Activated T-helper 1 cell treated with Interleukin-2 at 50 U/mL for 16 hours (primary cell): Measurements from ENCODE around the gene BCAS1.

ENCODE experiments used
- DNase-seq: peaks from one replicate; pipeline ENCODE4 v3.0.0-alpha.2; 2020; ENCODE audit warnings: low read depth

Gene BCAS1

DNA sequence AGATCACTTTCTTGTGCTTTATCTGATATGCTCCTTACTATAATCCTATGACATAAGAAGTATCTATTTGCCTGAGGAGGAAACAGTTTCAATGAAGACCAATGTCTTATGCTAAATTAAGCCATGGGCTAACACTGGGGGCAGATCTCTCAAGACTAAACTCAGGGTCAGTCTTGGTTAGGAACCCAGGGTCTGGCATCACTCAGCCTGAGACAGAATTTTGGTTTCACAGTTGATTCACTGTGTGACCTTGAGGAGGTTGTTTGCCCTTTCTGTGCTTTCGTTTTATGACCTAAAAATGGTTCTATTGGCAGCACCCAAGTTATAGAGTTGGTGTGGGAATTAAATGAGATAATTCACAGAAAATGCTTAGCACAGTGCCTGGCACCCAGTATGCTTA lies 4.9 kb upstream of the BCAS1 start:
- no peak for DNase-seq

DNA sequence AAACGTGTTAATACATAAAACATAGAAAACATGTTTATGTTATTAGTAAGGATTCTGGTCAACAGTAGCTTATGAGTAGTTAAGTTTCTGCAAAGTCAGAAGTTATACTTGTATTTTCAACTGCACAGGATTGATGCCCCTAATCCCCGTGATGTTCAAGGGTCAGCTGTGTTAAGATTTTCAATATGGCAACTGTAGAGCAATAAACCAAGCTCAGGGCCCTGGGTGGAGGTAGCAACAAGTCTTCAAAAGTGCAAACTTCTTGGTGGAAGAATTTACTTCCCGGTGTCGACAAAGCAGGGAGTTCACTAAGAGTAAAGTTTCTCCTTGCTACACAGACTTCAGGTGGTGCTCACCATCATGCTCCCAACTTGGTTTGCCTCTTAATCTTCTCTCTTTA lies 4.1 kb upstream of the BCAS1 start:
- no peak for DNase-seq

DNA sequence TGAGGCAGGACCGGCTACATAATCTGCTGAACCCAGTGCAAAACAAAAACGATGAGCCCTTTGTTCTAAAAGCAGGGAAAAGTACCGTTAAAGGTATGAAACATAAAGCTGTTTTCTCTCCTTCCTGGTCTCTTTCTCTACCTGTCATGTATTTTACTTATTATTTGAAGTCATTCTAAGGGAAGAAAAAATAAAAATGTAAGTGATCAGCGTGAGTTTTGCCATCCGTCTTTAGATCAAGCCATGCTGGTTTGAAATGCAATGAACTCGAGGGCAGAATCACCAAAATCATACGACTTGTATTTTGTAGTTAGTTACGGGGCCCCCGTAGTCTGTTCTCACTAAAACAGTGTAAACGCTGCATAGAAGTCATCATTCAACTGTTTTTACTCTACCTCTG lies 2.9 kb upstream of the BCAS1 start:
- DNase-seq = no peak

DNA sequence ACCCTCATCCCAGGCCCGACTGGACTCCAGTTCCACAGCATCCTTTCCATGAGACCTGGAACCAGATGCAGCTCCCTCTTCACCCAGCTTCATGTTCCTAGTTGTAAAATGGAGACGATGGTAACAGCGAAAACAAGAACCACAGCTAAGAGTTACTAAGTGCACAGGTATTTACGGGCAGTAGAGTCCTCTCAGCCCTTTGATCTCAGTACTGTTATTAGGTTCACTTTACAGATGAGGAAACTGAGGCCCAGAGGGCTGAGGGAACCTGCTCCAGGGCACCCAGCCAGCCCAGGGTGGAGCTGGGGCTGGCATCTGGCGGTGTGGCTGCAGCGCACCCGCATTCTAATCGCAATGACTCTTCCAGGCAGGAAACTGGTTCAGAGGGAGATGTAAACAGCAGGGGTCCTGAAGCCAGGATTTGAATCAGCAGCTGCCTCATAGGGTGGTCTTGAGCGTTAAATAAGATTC lies 858 bp downstream of the BCAS1 start:
- DNase-seq = no peak

DNA sequence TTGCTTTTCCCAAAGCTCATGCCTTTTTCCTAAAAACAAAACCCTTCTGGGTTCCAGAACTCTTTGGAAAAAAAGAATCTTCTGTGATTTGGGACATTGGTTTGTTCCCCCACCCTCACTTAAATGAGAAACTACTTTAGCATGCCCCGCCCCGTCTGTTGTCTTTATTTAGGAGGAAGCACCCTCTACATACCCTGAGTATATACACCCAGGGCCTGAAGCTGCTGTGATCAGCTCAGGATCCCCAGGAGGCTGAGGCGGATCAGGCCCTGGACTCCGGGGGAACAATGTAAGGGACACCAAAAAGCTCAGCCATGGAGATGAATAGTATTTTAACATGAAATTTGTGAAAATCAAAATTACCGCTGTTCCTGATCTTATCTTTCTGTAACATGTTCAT lies 1.4 kb downstream of the BCAS1 start:
- DNase-seq = no peak

DNA sequence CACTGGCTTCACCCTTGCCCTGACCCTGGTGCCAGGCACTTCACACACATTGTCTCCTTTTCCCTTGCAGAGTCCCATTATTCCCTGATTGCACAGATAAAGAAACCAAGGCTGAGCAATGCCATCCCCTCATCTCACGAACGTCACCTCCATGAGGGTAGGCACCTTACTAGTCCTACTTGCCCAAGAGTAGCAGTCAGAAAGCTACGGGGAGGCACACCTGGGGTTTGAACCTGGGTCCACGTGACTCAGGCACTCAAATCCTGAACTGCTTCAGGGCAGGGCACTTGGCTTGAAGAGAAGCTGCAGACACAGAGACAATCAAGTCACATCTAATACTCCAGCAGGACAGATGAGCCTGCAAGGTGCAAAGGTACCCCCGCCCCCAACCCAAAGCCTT lies 1.9 kb downstream of the BCAS1 start:
- no peak for DNase-seq

DNA sequence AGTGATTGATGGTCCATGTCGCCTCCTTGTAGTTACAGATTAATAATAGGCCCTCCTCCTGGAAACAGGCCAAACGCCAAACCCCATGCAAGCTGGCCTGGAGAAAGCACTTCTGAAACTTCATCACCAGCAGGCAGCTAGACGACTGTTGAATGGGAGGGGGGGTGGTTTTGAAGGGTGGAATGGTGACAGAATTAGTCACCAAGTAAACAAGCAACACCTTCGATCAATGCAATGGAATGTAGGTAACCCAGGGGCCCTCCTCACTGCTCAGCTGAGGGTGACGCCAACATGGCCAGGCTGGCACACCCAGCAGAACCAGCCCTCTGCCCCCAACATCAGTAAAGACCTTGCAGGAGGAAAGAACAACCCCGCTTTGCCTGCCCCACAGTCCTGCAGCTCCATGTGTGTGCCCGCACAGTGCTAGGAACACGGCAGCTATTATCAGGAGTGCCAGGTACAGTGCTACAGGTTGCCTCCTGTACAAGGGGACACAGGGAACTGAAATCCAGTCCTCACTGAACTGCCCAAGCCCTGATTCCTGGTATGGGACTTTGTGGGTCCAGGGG lies 2.7 kb downstream of the BCAS1 start:
- DNase-seq = no peak

DNA sequence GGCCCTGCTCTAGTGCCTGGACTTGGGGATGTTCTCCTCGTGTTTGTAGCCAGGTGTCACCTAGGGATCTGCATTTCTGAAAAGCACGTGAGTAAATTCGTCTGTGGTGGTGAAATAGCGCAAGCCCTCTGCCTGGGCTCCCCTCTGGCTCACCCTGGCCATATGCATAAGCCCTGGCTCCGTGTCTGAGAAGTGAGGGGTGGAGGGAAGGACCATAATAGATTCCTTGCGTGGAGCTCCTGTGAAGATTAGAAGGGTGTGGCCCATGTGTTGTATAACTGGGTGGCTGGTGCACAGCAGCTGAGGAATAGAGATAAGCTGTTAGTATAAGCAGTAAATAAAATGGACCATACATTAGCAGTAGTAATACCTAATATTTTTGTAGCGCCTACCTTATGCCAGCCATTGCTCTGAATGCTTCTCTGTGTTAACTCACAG lies 4.8 kb downstream of the BCAS1 start:
- no peak for DNase-seq

DNA sequence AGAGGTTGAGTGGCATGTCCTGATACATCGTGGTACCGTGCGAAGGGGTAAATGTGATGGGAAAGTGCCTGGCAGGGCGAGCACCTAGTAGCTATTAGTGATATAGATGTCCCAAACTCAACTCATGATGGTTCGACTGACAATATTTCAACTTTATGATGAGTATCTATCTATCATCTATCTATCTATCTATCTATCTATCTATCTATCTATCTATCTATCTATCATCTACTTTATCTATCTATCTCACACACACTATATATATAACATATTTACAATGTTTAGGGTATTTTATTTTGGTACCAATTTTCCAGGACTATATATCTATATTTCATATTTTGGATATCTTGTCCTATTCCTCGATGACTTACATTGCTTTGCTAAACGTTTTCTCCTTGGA lies 5.5 kb downstream of the BCAS1 start:
- no peak for DNase-seq

DNA sequence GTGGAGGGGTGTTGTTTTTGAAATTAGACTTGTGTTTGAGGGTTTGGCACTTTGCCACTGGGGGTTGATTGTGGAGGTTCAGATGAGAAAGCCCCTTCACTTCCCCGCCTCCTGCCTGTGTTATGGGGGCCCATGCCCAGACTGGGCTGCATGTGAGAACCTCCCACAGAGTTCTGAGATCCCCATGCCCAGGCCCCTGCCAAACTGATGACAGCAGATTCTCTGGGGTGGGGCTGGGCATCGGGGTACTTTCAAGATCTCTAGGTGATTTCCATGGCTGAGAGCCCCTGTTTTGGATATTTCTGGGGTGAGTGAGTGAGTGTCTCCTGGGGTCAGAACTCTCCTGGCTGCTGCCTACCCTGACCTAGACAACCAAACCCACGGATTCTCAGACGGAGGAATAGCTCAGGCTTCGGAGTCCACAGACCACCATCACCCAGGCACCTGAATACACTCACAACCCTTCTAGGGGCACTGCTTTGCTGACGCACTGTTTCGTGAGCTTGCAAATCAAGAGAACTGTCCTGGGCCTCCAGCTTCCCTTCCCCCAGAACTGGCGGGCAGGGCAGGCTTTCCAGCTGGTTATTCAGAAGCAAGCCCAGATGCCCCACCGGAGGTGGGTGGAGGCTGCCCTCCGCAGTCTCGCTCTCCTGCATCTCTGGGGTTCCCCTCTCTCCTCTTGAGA lies 6.3 kb downstream of the BCAS1 start:
- DNase-seq = no peak

DNA sequence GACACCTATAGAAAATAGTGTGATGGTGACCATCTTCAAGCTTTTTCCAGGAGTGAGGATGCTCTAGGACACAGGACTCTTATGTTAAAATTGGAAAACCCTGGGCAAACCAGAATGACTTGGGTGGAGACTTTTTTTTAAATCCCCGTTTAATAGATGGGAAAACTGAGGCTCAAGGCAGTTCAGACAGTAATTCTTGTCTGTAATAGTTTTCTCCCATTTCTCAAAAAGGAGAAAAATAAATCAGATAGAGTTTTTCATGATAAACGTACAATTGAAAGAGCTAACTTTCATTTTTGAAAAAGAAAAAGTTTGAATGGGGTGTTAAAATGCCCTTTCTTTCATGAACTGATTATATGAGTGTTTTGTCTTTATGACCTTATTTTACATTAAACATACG lies 6.8 kb downstream of the BCAS1 start:
- DNase-seq = no peak

DNA sequence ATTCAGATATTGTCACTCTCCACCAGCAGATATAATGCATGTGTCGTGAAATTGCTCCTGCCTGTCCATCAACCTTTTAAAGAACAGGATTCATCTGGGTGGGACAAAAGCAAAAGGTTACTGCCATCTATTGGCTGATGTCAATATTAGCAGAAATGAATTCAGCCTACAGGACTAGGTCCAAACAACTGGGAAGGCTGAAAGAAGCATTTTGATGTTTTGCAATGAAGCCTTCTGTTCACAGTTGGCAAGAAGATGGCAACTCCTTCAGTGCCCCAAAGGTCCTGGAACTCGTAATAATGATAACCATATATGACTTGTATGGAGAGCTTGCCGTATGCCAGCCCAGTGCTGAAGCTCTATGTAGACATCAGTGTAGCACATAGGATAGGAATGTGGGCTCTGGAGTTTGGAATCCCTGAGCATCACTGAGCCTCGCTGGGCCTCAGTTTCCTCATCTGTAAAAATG lies 7.5 kb downstream of the BCAS1 start:
- no peak for DNase-seq

DNA sequence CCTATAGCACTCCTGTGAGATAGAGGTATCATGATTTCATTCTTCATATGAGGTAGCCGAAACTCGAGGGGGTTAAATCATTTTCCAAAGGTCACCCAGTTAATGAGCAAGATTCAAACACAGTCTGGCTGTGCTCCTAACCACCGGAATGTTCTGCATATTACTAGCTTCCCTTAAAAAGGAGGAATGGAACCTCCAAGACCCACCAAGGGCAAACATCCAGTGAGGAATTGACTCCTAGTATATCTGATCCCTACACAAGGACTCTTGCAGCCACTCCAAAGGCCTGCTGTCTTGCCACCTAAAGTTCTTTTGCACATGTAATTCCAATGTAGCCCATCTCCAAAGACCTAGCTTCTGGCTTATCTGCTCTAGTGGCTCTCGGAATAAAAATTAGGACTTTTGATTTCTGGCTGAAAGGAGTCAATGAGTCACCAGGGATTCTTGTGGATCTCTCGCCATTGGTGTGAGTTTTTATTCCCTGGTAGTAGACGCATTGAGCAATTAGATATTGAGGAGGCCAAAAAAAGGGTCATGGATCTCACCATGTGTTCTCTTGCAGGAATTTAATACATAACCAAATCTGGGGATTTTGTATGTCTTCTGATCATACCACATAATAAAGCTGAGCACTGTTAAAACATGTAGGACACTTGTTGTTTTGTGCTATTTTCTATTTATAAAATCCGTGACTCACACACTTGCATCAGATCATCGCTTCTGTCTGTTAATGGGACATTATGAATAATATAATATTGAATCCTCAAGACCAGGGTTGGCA lies 9.1 kb downstream of the BCAS1 start:
- DNase-seq = no peak

DNA sequence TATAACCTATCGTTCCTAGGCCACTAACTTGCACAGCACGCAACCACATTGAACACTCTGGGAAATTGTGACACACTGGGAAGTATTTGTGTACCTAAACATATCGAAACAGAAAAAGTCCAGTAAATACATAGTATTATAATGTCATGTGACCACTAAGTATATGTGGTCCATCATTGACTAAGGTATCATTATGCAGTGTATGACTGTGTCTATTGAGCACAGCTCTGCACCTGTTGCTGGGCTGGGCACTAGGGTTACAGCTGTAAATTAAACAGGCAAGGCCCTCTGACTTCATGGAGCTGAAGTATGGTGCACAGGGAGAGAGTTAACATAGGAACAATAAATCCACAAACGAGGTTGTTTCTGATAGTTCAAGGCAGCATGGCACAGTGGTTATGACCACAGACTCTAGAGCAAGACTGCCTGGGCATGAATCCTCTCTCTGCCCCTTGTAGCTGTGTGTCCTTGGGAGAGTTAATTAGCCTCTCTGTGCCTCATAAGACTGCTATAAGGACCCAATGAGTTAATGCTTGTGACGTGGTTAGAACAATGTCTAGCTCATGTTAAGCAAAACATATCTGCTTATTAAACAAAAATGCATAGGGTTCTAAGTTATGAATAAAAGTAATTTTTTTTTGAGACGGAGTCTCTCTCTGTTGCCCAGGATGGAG lies 10.6 kb downstream of the BCAS1 start:
- no peak for DNase-seq

DNA sequence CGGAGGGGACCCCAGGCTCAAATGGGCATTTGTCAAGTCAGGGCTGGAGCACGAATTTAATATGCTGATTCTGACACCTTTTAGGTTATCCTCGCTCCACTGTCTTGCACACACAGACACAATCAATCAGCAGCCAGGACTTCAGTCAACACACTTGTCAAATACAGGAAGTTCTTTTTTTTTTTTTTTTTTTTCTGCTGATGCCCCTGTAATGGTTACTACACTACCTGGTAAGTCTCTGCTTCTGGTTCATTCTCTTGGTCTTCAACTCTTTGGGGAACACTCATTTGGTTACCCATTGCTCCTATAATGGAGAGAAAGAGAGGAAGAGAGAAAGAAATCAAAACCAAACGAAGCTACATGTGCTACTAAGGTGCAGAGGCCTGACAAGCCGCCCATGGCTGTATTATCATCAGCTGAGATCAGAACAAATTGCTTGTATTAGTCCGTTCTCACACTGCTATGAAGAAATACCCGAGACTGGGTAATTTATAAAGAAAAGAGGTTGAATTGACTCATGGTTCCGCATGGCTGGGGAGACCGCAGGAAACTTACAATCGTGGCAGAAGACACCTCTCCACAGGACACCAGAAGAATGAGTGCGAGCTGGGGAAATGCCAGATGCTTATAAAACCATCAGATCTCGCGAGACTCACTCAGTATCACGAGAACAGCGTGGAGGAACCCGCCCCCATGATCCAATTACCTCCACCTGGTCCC lies 11.8 kb downstream of the BCAS1 start:
- no peak for DNase-seq

DNA sequence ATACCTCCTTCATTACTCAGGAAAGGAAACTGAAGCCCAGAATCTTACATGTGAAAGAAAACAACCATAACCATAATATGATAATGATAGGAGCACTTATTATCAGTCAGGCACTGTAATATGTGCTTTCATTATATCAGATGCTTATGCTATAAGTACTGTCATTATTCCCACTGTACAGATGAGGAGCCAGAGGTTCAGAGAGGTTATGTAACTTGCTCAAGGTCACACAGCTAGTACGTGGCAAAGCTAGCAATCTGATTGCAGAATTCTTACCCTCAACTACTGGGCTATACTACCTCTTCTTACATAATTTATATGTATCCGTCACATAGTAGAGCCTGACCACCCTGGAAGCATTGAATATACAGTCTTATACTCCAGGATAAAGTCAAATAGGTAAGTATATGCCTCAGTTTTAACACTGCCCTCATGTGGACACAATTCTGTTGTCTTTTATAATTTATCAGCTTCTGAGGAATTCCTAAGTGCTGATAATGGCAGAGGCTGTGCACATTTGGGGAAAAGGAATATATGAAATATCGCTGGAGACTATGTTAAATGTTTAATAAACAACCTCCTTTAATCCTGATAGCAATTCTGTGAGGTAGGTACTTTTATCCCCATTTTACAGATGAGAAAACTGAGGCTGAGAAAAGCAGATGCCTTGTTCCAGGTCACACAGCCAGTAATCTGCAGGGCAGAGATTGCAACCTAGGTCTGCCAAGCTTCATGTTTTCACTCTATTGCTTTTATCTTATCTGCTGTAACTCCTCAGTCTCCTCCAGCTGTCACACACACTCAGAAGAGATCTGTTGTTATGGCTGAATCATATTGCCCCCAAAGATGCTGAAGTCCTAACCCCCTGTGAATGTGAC lies 13.4 kb downstream of the BCAS1 start:
- no peak for DNase-seq

DNA sequence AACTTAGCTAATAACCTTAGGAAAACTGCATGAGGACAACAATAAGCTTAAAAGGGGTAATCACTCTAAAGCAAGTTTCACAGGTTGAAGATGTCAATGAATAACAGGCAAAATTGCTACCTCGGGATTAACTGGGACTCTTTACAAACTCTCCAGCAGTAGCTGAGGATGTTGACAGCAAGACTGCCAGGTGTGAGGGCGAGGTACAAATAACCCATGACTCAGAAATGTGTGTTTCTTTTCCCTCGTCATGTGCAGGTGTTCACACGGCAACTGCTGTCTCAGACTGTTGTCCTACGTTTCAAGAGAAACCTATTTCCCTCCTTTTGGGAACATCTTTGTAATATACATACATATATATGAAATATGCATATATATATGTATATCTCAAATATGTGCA lies 15.9 kb downstream of the BCAS1 start:
- DNase-seq = no peak

DNA sequence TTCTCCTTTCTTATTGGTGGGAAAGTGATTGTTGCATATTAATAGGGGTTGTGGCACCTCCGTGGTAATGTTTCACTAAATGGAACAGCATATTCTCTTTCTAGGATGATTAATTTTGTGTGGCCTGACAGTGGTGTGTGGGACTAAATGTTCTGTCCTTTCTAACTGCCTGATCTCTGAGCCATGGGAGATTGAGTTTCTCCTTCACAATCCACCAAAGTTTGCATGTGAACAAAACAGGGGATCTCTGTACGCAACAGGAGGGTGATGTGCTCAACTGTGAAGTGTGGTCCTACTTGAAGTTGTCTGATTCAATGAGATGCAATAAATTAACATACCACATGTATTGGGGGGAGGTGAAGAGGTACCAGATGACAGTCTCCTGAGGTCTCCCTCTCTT lies 19.3 kb downstream of the BCAS1 start:
- no peak for DNase-seq

DNA sequence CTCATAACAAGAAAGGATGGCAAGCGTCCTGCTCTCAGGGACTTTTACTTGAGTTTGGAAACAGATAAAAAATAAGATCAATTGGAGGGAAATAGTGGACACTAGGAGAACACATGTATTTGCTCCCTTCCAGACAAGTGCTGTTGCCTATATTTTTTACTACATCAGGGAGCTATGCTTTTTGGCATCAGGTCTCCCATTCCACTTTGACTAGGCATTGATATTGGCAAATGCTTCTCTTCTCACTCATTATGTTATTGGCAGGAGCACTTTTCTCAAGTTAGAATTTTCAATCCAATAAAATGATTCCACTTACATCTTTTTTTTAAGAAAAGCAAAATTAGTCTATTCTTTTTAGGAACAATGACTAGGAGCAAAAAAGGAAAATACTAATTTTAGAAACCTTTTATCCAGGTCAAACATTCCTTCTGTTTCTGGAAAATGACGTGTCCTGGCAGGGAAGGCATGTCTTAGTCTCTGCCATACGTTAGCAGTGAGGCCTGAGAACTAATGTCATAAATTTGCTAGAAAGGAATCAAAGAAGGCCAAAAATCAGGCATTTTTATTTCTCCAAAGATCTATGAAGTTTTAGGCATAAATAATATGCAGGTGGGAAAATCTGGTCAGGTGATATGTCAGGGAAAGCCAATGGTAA lies 21.4 kb downstream of the BCAS1 start:
- no peak for DNase-seq

DNA sequence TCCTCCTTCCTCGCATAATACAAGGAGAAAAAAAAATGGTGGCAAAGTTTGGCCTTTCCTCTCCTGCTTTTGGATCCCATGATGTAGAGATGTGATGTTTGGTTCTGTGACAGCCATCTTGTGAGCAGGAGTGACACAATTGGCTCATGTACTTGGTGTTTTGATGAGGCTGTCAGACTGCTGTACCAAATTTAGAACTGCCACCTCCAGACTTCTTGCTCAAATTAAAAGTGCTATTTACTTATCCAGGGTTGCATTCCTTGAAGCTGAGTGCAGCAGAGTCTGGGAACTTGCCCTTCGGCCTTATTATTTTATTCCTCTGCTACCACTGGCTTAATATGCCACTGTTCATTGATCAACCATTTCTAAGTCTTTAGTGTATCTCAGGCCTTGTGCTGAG lies 21.9 kb downstream of the BCAS1 start:
- no peak for DNase-seq

DNA sequence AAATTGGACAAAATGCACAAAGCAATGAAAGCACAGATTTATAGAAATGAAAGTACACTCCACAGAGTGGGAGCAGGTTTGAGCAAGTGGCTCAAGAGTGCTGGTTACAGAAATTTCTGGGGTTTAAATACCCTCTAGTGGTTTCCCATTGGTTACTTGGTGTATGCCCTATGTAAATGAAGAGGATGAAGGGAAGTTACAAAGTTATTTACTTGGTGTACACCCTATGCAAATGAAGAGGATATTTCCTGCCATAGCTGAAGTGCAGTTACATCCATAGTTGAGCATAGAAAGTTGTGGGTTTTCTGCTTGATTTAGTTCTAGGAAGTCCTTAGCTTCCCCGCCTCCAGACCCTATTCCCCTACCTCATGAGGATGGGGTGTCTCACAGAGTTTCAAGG lies 22.7 kb downstream of the BCAS1 start:
- no peak for DNase-seq
